Stimulated activated CD4-positive, alpha-beta T cell treated with anti-CD3 and anti-CD28 coated beads, Interleukin-4, amount 100 ng/mL, for 1 hour (primary cell): ENCODE results near the gene CAPN15.

Source experiments
- DNase-seq: peaks from one replicate; pipeline ENCODE4 v3.0.0-alpha.2; 2020

Gene CAPN15

GRCh38 chr16:563072-563644, 35.6 kb downstream of the CAPN15 start:
- DNase-seq: no peak

GRCh38 chr16:564690-565418, 37.3 kb downstream of the CAPN15 start:
- no peak for DNase-seq

DNA sequence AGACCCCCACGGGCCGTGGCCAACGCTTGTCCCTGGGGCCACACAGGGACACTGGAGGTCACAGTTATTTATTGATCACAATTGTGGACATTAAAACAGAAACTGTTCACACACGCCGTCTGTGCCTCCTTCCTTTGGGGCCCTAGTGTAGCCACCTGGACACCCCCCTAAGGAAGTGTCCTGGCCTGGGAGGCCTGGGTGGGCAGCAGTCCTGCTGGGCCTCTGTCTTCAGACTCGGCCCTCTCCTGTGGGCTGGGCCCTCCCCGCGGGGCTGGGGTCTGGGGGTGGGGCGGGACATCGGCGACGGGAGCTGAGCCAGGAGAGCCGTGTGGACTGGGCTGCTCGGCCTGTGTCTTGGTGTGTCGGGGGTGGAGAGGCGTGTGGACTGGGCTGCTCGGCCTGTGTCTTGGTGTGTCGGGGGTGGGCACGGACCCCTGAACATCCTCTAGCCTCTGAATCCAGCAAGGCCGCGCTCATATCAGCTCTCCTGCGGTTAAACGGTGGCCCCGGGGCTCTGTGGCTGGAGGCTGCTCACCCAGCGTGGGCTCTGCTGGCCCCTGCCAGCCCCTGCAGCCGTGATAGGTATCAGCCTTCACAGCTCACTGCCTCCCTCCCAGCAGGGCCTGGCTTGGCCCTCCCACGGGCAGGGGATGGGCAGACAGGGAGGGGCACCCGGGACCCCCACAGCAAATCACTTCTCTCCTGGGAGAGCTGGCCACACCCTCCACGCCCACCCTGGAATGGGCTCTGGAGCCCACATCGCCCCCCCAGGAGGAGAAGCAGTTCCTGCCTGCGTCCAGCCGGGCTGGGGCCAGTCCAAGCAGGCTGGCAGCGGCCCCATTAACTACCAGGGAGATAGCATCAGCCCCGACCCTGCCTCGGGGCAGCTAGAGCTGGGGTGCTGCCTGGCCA, 38.2 kb downstream of the CAPN15 start:
- no peak for DNase-seq

GRCh38 chr16:566475-567372, 39.2 kb downstream of the CAPN15 start, which contains the start of gene NHLRC4:
Gene NHLRC4, plus strand, starts transcription at chr16:567005. Its CDS starts 1,043 bp downstream, at chr16:568048.
- DNase-seq: peak; percentile 41

DNA sequence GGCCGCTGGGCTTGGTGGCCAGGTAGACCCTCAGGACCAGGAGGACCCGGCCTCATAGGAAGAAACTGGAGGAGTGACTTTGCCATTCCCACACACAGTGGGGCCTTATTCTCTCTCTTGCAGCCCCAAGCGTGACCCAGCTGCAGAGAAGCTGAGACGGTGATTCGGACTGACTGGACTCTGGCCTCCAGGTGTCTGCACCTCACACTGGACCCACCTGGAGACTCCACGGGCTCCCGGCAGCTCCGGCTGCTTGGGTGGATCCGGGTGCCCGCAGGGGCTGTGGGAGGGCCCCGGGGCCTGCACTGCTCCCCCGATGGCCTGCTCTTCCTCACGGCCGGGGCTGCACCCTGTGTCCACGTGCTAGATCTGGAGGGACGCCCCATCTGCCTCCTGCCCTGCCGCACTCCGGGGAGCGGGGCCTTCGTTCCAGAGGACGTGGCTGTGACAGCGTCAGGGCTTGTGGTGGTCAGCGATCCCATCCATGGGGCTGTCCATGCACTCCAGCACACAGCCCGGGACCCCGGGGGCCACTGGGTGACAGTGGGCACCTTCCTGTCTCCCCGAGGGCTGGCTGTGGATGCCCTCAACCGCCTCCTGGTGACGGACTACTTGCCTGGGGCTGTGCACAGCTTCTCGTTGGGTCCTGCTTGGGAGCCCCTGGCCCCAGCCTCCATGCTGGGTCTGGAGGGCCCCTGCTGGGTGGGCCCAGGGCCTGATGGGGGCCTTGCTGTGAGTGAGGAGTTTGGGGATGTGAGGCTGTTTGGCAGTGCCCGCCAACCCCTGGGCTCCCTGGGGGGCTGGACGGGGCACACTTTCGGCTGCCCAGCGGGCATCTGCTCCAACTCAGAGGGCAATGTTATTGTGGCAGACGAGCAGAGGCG, 40.1 kb downstream of the CAPN15 start:
- DNase-seq: no peak

- DNase-seq: no peak
These were observed 41.1 kb downstream of the CAPN15 start for GRCh38 chr16:568401-569258.

DNA sequence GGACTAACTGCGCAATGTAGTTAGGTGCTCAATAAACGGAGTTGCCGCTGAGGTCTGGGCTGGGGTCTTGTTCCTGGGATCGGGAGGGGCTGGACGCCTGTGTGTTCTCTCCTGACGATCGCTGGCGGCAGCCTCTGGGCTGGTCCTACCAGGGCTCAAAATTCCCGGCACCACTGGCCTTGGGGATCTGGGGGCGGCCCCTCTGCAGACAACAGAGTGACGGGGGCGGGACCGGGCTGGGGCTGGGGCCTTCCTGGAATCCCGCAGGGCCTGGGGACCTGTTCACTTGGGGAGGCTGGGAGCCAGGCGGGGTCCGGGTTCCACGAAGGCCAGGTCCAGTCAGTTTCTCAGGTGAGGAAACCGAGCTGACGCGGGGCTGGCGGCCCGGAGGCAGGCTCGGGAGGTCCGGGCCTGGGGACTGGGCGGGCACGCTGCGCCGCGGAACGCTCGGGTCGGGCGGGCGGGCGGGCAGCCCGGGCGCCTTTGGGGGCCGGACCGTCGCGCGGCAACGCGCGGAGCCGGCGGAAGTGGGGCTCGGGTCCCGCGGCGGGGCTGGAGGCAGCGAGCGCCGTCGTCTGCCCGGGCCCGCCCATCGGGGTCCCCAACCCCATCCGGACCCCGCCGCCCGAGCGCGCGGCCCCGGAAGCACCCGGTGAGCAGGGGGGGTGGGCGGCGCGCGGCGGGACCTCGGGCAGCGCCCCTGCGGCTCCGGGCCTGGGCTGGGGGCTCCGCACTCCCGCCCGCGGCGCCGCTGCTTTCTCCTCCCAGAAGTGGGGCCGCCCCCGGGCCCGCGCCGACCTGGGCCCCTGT, 42.1 kb downstream of the CAPN15 start, which contains the start of gene PIGQ:
PIGQ (plus strand) TSS at position 524 of the 810 bp plus-strand sequence. CDS start 4,107 bp downstream, outside the sequence.
- DNase-seq: peak; percentile 66

- no peak for DNase-seq
These were observed 45.5 kb downstream of the CAPN15 start for GRCh38 chr16:572865-573650.

- no peak for DNase-seq
These were observed 46.7 kb downstream of the CAPN15 start for GRCh38 chr16:574021-574760.

GRCh38 chr16:575354-576196, 48.1 kb downstream of the CAPN15 start:
- no peak for DNase-seq

DNA sequence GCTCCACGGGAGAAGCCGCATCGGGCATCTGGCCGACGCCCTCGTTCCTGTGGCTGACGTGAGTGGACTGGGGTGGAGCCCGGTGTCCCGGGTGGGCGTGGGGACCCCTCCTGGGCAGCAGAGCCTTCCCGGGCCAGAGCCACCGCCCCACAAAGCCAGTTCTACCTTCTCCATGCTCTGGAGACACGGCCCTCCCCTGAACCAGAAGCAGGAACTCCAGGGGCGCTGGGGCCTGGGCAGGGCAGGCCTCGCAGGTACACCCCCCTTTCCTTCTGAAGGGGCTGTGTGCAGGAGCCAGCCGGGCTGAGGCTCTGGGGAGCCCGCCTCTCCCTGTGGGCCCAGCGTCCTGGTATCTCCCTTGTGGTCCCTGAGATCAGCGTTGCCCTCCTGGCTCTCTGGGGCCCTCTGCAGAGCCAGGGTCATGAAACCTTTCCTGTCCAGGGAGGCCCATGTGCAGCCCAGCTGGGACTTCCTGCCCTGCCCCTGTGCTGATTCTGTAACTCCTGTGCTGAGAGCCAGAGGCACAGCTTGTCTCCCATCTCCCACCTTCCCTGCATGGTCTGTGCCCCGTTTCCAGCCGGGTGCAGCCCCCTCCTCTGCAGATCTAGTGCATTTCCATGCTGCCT, 48.8 kb downstream of the CAPN15 start:
- no peak for DNase-seq

- DNase-seq: no peak
These were observed 49.3 kb downstream of the CAPN15 start for GRCh38 chr16:576823-577201.

GRCh38 chr16:577796-578195, 50.3 kb downstream of the CAPN15 start:
- DNase-seq: no peak

- no peak for DNase-seq
These were observed 50.8 kb downstream of the CAPN15 start for GRCh38 chr16:578232-578869.

DNA sequence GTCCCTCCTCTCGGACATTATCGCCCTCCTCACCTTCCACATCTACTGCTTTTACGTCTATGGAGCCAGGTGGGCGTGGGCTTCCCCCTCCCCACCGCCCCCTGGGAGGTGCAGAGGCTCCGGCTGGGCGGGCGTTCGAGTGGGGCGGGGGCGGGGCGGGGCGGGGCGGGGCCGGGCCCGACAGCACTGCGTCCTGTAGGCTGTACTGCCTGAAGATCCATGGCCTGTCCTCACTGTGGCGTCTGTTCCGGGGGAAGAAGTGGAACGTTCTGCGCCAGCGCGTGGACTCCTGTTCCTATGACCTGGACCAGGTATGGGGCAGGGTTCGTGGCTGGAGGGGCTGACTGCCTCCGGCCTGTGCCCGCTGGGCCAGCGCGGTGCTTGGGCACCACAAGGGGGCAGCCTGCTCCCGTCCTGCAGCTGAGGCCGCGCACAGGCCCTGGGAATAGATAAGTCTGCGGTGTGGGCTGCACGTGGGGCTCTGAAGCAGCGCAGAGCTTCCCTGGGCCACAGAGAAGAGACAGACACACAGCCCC, 51.4 kb downstream of the CAPN15 start:
- DNase-seq: peak; percentile 68
